ENCODE results near the gene UBE2L5.
A peak's percentile ranks its signal among the peaks of the same experiment; 100 is the strongest.

DNA sequence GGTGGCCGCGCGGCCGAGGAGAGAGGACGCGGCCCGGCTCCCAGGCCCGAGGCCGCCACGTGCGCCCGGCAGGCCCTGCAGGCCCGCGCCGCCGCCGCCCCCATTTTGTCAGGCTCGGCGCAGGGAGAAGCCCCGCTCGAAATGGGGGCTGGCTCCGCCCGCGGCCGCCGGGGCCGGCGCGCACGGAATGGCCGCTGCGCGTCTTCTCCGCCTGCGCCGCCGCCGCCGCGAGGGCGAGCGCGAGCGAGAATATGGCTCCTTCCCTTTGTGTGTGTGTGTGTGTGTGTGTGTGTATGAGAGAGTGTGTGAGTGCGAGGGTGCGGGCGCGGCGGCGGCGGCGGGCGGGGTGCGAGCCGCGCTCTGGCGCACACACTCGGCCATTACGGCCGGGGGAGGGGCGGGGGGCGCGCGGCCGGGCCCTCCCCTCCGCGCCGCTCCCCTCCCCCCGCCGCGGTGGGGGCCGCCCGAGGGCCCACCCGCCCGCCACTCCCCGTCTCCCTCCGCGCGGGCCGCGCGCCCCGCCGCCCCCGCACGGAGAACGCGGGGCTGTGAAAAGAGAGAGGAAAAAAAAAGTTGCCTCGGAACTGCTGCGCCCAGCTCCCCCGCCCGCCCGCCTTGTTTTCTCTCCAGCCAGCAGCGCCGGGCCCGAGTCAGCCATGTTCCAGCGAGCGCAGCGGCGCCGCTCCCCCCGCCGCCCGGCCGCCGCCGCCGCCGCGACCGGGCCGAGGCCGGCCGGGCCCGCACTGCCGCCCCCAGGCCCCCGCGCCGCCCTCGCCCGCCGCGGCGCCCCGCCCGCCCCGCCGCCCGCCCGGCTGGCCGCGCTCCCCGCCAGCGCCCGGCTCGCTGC is 42.4 kb downstream of the UBE2L5 start:
- peak; percentile 16 for TF ChIP-seq POLR2AphosphoS5 (IDR thresholded peaks at IDR 0.05)
- TF ChIP-seq, protein P1, sequence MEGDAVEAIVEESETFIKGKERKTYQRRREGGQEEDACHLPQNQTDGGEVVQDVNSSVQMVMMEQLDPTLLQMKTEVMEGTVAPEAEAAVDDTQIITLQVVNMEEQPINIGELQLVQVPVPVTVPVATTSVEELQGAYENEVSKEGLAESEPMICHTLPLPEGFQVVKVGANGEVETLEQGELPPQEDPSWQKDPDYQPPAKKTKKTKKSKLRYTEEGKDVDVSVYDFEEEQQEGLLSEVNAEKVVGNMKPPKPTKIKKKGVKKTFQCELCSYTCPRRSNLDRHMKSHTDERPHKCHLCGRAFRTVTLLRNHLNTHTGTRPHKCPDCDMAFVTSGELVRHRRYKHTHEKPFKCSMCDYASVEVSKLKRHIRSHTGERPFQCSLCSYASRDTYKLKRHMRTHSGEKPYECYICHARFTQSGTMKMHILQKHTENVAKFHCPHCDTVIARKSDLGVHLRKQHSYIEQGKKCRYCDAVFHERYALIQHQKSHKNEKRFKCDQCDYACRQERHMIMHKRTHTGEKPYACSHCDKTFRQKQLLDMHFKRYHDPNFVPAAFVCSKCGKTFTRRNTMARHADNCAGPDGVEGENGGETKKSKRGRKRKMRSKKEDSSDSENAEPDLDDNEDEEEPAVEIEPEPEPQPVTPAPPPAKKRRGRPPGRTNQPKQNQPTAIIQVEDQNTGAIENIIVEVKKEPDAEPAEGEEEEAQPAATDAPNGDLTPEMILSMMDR (IDR thresholded peaks at IDR 0.05; ENCODE audit: poor library complexity, severe bottlenecking), result no peak

Measured in neural cell (in vitro differentiated cells).